Smooth muscle cell (in vitro differentiated cells): ENCODE data around the gene CASP3. TPM values are rescaled to one million over a fixed set of nuclear protein-coding genes. Genes with fewer than 3 reads are reported as not detected.
"Not testable (repeated sequence)": the region's sequence is repeated elsewhere in the genome, so short reads cannot be mapped to it uniquely, and the experiment has no call there.

Experiments
- DNase-seq: peaks from one replicate; lab custom pipeline; 2025; ENCODE audit not compliant: unreplicated experiment; lab: John Stamatoyannopoulos, UW
- H2AFZ ChIP-seq: fragments of 200-600 bp; sonication (generic); 2 replicates; pipeline ENCODE4 v1.6.0; 2016; ENCODE audit warnings: antibody characterized with exemption, low read depth, mild to moderate bottlenecking
- H3F3A ChIP-seq: fragments of 200-600 bp; sonication (generic); 2 replicates; pipeline ENCODE4 v1.6.0; 2017; ENCODE audit warnings: antibody characterized with exemption, low read depth
- H3K27ac ChIP-seq: fragments of 200-600 bp; sonication (generic); 2 replicates; pipeline ENCODE4 v1.5.1; 2016; ENCODE audit warnings: low read depth, mild to moderate bottlenecking
- H3K27me3 ChIP-seq: fragments of 200-600 bp; sonication (generic); 2 replicates; pipeline ENCODE4 v1.6.1; 2016; ENCODE audit warnings: low read depth, mild to moderate bottlenecking
- H3K36me3 ChIP-seq: fragments of 200-600 bp; sonication (generic); 2 replicates; pipeline ENCODE4 v1.5.1; 2016; ENCODE audit warnings: low read depth
- H3K4me1 ChIP-seq: fragments of 200-600 bp; sonication (generic); 2 replicates; pipeline ENCODE4 v1.5.1; 2016; ENCODE audit warnings: low read depth
- H3K4me2 ChIP-seq: fragments of 200-600 bp; sonication (generic); 2 replicates; pipeline ENCODE4 v1.6.0; 2016; ENCODE audit warnings: mild to moderate bottlenecking
- H3K4me3 ChIP-seq: fragments of 200-600 bp; sonication (generic); 2 replicates; pipeline ENCODE4 v1.5.1; 2016; ENCODE audit warnings: mild to moderate bottlenecking
- H3K79me2 ChIP-seq: fragments of 200-600 bp; sonication (generic); 2 replicates; pipeline ENCODE4 v1.6.0; 2016; ENCODE audit warnings: low read depth, mild to moderate bottlenecking
- H3K9ac ChIP-seq: fragments of 200-600 bp; sonication (generic); 2 replicates; pipeline ENCODE4 v1.6.0; 2016; ENCODE audit warnings: low read depth
- H3K9me3 ChIP-seq: fragments of 200-600 bp; sonication (generic); replicated peaks from 2 replicates; pipeline ENCODE4 v1.5.1; 2016; ENCODE audit warnings: low read depth
- H4K20me1 ChIP-seq: fragments of 200-600 bp; sonication (generic); 2 replicates; pipeline ENCODE4 v1.6.0; 2016; ENCODE audit warnings: low read depth
- CTCF ChIP-seq: fragments of 200-600 bp; sonication (generic); IDR thresholded peaks from 2 replicates; pipeline ENCODE4 v1.5.1; 2017; ENCODE audit warnings: borderline replicate concordance, mild to moderate bottlenecking, antibody characterized with exemption; ENCODE audit not compliant: insufficient read depth, poor library complexity, severe bottlenecking
- WGBS: methylation state at CpG from one replicate; pipeline ENCODE4 v1.1.7; 2016; ENCODE audit warnings: low lambda C conversion rate; 5-methylcytosine and 5-hydroxymethylcytosine counted together
- polyA plus RNA-seq: library from polyadenylated mRNA; unstranded; fragments of >200 nt; fragmentation: Nextera tagmentation; extraction: Ambion mirVana; gene quantifications from 2 replicates; pipeline ENCODE4 v1.2.1, GENCODE V29; 2016
- total RNA-seq: library from RNA; depleted of rRNA; stranded (reverse); fragments of >200 nt; gene quantifications from 2 replicates; pipeline ENCODE4 v1.2.3, GENCODE V29; 2014

The CASP3 gene
- total and polyA plus RNA-seq, 2 experiments from 2014 or later = 35.7 to 48.5 TPM

- H3K4me3 ChIP-seq = no peak overlapping the region
- no peak for TF ChIP-seq CTCF
- H3K4me1 ChIP-seq = no peaks in the 10 kb centered on the region
- no peaks in the 10 kb centered on the region for H3K27me3 ChIP-seq
- H3K9me3 ChIP-seq = no peaks in the 10 kb centered on the region
- H3K79me2 ChIP-seq = no peaks in the 10 kb centered on the region
- H2AFZ ChIP-seq = no peak overlapping the region
- no peak overlapping the region for H3K27ac ChIP-seq
- DNase-seq = no peak
- no peaks in the 10 kb centered on the region for H3K36me3 ChIP-seq
- no peaks in the 10 kb centered on the region for H3F3A ChIP-seq
- H3K9ac ChIP-seq = no peak overlapping the region
- WGBS = 95% methylated on average over 6 of the region's 6 CpGs
- no peak overlapping the region for H3K4me2 ChIP-seq
- no peaks in the 10 kb centered on the region for H4K20me1 ChIP-seq
Measured at GRCh38 chr4:184666670-184667069, 17.4 kb upstream of the CASP3 start.

GRCh38 chr4:184664445-184665210 is 15.4 kb upstream of the CASP3 start:
- H3F3A ChIP-seq = no peaks in the 10 kb centered on the region
- DNase-seq = no peak
- no peaks in the 10 kb centered on the region for H3K4me1 ChIP-seq
- H3K27ac ChIP-seq = no peak overlapping the region
- H3K36me3 ChIP-seq = no peaks in the 10 kb centered on the region
- H3K79me2 ChIP-seq = no peaks in the 10 kb centered on the region
- no peak overlapping the region for H3K9ac ChIP-seq
- TF ChIP-seq CTCF = no peak
- H3K9me3 ChIP-seq = no peaks in the 10 kb centered on the region
- no peak overlapping the region for H2AFZ ChIP-seq
- no peak overlapping the region for H3K4me2 ChIP-seq
- H3K27me3 ChIP-seq = no peaks in the 10 kb centered on the region
- WGBS = 68% methylated on average over 6 of the region's 6 CpGs
- H3K4me3 ChIP-seq = no peak overlapping the region
- no peaks in the 10 kb centered on the region for H4K20me1 ChIP-seq

GRCh38 chr4:184662236-184662635 is 13.0 kb upstream of the CASP3 start:
- Histone ChIP-seq H3F3A (no peaks in the 10 kb centered on the region), H3K27ac (no peak overlapping the region), H3K27me3 (no peaks in the 10 kb centered on the region), H3K4me3 (no peak overlapping the region), H3K9me3 (no peaks in the 10 kb centered on the region), H3K4me1 (no peaks in the 10 kb centered on the region), H2AFZ (no peak overlapping the region), H3K36me3 (no peaks in the 10 kb centered on the region), H4K20me1 (no peaks in the 10 kb centered on the region), H3K79me2 (no peaks in the 10 kb centered on the region), H3K4me2 (no peak overlapping the region), H3K9ac (no peak overlapping the region)
- 92% methylated on average over 1 of the region's 1 CpG for WGBS
- no peak for TF ChIP-seq CTCF
- DNase-seq = no peak

GRCh38 chr4:184660978-184661377 is 11.7 kb upstream of the CASP3 start:
- Histone ChIP-seq H3K27ac (no peak overlapping the region), H3K36me3 (no peaks in the 10 kb centered on the region), H3K27me3 (no peaks in the 10 kb centered on the region), H3K4me2 (no peak overlapping the region), H2AFZ (no peak overlapping the region), H3K4me1 (no peaks in the 10 kb centered on the region), H4K20me1 (no peaks in the 10 kb centered on the region), H3K79me2 (no peaks in the 10 kb centered on the region), H3F3A (no peaks in the 10 kb centered on the region), H3K4me3 (no peak overlapping the region), H3K9ac (no peak overlapping the region), H3K9me3 (no peaks in the 10 kb centered on the region)
- TF ChIP-seq CTCF = no peak
- no peak for DNase-seq

GRCh38 chr4:184657820-184658219 is 8.6 kb upstream of the CASP3 start:
- WGBS = 98% methylated on average over 9 of the region's 9 CpGs

More at GRCh38 chr4:184657820-184658219, 8.6 kb upstream of the CASP3 start:
- H3K4me2 ChIP-seq, H3K4me3 ChIP-seq, H3K27ac ChIP-seq, H3K9ac ChIP-seq, H3K4me1 ChIP-seq, H3K79me2 ChIP-seq, H4K20me1 ChIP-seq, H3K27me3 ChIP-seq, H3F3A ChIP-seq, H3K36me3 ChIP-seq, DNase-seq, H3K9me3 ChIP-seq, H2AFZ ChIP-seq: not testable (repeated sequence)
